Eye (tissue), 1 donor: ENCODE results near the gene GSDMA.
A peak's percentile ranks its signal among the peaks of the same experiment; 100 is the strongest.
"Not testable (repeated sequence)": the region's sequence is repeated elsewhere in the genome, so short reads cannot be mapped to it uniquely, and the experiment has no call there.

Experiments used
- DNase-seq: peaks from one replicate; pipeline ENCODE4 v3.0.0-alpha.2; 2015

Gene GSDMA

GRCh38 chr17:39999067-39999466 is 36.3 kb downstream of the GSDMA start:
- no peak for DNase-seq

- DNase-seq, result no peak
Measured at GRCh38 chr17:40000161-40000560, 37.4 kb downstream of the GSDMA start.

- DNase-seq, result not testable (repeated sequence)
Measured at GRCh38 chr17:40001335-40001734, 38.5 kb downstream of the GSDMA start.

DNA sequence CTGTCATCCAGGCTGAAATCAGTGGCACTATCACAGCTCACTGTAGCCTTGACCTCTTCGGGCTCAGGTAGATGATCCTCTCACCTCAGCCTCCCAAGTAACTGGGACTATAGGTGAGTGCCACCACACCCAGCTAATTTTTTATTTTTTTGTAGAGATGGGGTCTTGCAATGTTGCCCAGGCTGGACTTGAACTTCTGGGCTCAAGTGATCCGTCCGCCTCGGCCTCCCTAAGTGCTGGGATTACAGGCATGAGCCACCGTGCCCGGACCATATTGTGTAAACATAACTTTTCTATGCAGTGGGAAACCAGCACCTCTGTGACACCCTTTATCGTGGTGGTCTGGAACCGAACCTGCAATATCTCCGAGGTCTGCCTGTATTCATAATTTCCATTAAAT is 41.3 kb downstream of the GSDMA start:
- DNase-seq, result no peak

GRCh38 chr17:40004712-40005111 is 41.9 kb downstream of the GSDMA start:
- no peak for DNase-seq

DNA sequence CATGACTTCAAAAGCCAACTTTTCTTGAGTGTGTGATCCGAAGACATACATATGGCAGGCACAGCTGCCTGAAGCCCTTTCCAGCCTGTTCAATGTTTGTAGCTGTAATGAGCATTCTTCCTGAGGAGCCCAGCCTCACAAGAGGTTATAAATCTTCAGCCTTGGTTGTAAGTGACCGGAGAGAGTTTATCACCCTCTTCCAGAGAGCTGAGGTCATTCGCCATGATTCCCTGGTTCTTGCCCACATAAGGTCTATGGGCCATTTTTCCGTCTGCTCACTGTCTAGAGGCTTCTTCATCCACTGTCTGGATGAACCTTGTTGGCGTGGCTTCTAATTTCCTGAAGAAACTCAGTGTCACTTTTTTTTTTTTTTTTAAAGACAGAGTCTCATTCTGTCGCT is 42.7 kb downstream of the GSDMA start:
- no peak for DNase-seq

- not testable (repeated sequence) for DNase-seq
Measured at GRCh38 chr17:40010946-40011500, 48.2 kb downstream of the GSDMA start.

DNA sequence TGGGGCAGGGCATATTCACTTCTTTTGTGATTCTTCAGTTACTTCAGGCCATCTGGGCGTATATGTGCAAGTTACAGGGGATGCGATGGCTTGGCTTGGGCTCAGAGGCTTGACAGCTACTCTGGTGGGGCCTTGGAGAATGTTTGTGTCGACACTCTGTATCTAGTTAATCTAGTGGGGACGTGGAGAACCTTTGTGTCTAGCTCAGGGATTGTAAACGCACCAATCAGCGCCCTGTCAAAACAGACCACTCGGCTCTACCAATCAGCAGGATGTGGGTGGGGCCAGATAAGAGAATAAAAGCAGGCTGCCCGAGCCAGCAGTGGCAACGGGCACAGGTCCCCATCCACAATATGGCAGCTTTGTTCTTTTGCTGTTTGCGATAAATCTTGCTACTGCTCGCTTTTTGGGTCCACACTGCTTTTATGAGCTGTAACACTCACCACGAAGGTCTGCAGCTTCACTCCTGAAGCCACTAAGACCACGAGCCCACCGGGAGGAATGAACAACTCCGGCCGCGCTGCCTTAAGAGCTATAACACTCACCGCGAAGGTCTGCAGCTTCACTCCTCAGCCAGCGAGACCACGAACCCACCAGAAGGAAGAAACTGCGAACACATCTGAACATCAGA is 49.3 kb downstream of the GSDMA start:
- DNase-seq, result not testable (repeated sequence)

DNA sequence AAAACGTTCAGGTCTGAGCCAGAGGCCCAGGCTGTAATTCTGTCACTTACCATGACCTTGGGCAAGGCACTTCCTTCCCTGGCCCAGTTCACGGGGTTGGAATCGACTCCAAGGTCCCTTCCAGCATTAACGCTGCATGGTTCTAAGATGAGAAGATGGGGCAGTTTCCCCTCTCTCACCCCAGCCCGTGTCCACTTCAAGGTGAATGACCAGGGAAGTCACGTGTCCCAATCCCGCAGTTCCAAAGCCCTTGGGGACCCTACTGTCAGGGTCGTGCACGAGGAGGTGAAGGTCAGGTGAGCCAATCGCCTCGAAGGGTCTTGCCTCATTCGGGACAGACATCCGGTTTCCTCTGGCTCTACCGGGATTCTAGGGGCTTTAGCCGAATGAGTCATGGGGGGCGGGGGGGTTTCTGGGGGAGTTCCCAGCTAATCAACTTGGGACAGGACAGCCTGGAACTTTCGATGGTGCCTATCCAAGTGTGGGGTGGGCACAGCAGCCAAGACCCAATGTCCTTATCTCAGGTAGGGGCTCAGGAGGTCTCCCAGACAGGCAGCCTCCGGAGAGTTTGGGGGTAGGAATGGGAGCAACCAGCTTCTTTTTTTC is 51.7 kb downstream of the GSDMA start:
- DNase-seq, result no peak

- DNase-seq, result no peak
Measured at GRCh38 chr17:40015005-40015997, 52.5 kb downstream of the GSDMA start, which contains the start of gene CSF3. TSS of gene CSF3 (plus strand) at chr17:40015440. CDS start at chr17:40015475, 35 bp downstream.

GRCh38 chr17:40015998-40016985 is 53.5 kb downstream of the GSDMA start:
- DNase-seq, result no peak

- no peak for DNase-seq
Measured at GRCh38 chr17:40017422-40018080, 54.7 kb downstream of the GSDMA start.

DNA sequence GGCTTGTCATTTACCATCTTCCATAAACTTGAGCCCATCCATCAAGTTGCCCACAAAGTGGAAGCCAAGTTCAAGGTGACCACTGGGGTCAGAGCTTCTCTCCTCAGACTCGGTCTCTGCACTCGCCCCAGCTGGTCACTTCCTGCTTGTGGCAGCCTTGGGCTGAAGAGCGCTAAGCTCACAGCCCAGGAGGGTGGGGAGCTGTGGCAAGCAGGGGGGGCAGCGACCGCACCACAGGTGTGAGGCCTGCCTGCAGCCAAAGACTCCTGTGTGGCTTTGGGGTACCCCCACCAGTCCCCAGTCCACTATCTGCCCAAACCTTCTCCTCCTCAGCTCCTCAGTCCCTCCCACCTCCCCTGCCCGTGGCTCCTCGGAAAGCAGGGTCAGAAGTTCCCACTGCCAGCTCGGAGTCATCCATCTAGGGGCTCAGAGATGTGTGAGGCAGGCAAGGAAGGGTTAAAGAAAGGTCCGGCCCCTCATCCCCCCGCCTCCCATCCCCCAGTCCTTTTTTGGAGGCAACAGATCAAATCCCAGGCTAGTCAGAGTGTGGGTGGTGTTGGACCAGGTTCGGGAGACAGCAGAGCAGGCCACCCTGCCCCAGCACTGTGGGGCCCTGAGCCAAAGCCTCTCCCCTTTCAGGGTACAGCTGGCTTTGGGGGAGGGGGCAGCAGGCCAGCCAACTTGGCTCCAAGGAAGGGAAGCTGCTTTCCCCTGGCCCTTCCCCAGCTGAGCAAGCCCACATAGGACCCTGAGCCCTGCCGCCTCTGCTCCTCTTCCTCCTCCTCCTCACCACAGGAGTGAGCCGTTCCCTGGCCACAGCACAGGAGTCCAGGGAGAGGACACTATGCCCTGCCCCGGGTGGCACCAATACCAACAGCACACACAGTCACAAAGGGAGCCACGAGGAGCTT is 55.7 kb downstream of the GSDMA start:
- peak; percentile 33 for DNase-seq

DNA sequence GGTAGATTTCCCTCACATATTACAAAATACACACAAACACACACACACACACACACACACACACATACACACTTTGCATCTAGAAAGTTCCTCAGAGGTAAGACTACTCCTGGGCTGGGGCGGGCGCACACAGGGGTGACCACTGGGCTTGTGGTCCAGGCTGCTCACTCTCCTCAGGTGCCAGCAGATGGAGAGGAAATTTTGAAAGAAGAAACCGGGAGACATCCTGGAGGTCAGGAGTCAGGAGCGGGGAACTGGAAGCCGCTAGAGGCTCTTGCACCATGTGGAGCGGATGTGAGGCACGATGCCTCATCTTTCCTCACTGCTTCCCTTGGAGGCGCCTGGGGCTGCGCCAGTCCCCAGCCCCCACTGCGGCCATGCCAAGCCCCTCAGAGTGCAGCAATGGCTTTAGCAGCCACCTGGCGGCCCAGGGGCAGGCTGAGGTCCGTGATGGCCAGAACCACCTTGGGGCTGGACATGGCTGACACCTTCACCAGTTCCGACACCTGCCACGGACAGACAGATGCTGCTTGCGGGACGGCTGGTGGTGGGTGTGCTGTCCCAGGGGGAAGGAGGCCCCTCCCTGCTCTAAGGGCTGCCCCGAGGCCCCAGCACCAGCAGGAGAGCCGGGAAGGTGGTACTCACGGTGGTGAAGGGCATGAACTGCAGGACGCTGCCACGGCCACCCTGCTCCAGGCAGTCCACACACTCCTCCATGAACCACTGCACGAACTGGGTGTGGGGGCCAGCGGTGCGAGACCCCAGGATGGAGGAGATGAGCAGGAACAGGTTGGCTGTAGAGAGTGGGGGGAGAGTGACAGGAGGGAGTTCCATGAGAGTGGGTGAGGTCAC is 56.6 kb downstream of the GSDMA start:
- no peak for DNase-seq

GRCh38 chr17:40020146-40020545 is 57.3 kb downstream of the GSDMA start:
- DNase-seq, result no peak

- DNase-seq, result no peak
Measured at GRCh38 chr17:40021451-40021971, 58.7 kb downstream of the GSDMA start.

- no peak for DNase-seq
Measured at GRCh38 chr17:40022497-40022896, 59.7 kb downstream of the GSDMA start.

DNA sequence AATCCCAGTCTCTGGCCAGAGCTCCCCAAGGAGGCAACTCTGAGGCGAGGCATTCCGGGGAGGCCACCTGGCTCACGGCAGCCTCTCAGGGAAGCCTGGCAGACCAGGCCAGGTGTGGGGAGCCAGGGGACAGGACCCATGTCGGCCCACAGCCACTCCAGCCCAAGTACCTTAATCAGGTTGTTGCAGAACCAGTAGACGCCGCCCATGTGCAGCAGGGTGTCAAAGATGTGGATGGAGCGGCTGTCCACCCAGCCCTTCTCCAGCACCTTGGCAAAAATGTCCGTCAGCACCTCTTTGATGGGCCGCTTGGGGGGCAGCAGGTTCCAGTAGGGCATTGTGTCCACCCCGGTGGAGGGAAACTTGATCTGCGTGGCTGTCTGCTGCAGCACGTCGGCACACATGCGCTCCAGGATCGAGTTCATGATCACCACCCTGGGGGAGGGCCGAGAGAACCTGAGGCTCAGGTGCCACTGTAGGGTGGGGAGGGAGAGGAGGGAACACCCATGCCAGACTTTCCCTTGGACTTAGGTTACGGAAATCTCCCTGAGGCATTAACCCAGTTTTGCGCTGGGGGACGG is 60.2 kb downstream of the GSDMA start:
- DNase-seq, result no peak
